NCI-H2029 treated with DMSO at 0.1 percent for 48 hours (cell line): ENCODE measurements around the gene SPATS2.

Source experiments
- DNase-seq: peaks from one replicate; lab custom pipeline; 2025; lab: John Stamatoyannopoulos, UW

Gene SPATS2

DNA sequence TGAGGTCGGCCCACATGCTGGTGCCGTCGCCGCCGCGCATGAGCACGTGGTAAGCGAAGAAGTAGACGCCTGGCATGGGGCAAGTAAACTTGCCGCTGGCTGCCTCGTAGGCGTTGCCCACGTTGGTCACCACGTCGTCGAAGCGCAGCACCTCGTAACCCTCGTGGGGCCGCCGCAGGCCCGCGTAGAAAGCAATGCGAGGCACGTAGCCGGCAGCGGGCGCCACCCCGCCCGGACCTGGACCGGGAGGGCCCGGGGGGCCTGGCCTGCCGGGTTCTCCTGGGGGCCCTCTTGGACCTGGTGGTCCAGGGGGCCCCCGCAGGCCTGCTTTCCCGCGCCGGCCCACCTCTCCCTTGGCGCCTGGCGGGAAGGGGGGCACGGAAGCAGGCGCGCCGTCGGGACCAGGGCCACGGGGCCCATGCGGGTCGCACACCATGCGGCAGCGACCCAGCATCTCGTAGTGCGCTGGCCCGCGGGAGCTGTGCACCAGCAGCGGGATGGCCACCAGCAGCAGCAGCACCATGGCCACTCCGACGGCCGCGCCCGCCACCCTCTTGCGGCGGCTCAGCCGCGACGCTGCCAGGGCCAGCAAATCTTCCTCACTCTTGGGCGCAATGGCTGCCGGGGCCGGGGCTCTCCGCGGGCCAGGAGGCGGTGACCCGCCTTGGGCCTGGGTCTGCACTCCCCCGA, 31.2 kb upstream of the SPATS2 start:
- DNase-seq: no peak

DNA sequence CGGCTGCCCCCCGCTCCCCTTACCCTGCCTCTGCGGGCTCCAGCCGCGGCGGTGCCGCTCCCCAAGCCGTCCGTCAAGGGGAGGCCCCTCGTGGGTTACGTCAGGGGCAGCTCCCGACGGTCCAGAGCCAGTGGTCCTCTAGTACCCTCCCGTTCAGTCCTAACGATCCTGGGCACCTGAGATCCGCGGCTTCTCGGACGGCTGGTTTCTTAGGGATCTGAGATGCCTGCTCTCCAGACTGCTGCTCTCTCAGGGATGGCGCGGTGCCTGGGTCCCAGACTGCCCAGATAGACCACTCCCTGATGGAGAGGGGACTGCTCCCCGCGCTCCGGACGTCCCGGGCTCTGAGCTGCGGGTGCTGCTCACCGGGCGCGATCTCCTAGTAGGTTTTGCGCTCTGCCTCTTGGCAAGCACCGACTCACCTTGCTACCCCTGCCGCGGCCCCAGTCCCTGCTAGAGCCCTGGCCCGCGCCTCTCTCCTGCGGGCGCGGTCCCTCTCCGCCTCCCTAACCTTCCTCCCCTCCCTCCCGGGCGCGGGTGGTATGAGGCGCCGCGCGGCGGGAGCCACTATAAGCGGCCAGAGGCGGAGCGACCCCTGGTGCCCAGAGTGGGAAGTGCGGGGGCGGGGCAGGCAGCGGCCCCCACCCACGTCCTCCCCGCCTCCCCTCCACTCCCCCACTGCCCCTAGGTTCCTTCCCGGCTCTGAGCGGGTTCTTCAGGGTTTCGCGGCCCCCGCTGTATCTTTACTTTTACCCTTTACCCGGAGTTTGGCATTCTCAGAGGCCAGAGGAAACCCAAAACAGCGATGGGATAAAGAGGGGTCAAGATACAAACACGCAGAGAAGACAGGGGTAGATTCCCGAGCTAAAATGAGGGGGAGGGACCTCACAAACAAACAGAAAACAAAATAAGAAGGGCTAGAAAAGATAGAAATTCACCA, 30.3 kb upstream of the SPATS2 start, which contains the start of gene C1QL4:
C1QL4 (minus strand) TSS at position 544 of the 940 bp plus-strand sequence. CDS start 711 bp downstream, outside the sequence.
- DNase-seq: no peak

DNA sequence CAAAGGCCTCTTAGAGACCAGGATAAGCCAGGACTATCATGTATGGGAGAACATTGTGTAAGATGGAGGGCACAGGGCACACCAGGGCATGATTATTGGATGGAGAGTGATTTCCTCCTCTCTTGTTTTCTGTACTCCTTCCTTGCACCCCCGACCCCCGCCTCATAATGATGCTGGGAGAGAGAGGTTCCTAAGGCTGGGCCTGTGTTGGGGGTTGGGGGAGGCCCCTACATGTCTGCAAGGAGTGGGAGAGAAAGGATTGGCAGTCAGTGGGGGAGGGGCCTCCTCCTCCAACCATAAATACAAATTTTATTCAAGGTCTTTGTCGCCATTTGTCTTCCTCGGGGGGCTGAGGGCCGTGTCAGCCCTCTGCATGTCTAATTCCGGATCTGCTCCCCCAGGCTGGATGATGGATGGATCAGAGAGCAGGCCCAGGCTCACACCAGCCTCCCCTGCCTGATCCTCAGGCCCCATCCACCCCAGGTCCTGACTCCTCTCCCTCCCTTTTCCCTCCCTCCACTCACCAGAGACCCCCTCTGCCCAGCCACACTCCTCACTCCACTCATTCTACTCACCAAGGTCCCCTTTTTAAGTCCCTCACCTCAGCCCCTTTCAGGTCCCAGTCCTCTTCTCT, 28.3 kb upstream of the SPATS2 start:
- no peak for DNase-seq

DNA sequence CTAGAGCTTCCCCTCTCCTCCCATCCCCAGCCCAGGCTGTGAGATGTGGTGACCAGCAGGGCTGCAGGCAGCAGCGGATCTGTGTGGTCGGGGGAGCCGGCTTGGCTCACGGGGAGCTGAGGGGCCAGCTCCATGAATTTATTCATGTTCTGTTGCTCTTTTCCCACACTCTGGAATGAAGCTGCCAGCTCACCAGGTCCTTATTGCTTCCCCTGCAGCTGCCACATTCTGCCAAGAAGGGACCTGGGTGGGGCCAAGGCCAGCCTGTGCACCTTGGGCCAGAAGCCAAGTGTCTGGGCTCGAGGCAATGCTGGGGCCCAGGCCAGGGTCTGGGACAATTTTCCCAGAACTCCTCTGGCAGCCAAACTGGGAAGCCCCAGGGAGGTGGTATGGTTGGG, 27.8 kb upstream of the SPATS2 start:
- DNase-seq: no peak

DNA sequence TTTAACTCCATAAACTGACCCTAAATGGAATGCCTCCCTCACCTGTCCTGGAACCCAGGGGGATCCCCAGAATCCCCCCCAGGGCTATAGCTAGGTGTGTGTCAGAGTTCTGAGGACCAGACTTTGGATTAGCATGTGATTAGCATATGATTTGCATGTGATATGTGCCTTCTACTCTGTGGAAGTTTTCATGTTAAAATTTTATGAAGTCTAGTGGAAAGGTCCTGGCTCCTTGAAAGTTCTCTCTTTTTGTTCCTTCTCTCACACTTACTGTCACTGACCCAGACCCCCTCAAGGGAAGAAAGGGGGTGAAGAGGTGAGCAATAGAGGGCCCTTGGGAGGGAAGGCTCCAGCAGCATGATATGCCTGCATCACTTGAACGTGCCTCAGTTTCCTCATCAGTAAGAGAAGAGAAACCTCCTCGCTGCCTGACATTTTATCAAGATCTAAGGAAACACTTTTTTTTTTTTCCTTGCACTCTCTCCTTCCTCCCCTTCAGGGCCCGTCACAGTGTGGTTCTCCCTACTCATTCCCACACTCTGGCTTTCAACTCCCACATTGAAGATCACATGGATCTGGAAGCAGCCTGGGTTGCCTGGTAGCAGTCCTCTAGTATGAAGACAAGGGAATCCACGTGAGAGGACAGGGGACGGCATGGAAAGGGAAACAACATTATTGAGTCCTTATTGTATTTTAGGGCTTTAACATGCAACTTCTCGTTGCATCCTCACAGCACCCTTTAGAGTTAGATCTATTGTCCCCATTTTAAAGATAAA, 27.0 kb upstream of the SPATS2 start:
- no peak for DNase-seq

DNA sequence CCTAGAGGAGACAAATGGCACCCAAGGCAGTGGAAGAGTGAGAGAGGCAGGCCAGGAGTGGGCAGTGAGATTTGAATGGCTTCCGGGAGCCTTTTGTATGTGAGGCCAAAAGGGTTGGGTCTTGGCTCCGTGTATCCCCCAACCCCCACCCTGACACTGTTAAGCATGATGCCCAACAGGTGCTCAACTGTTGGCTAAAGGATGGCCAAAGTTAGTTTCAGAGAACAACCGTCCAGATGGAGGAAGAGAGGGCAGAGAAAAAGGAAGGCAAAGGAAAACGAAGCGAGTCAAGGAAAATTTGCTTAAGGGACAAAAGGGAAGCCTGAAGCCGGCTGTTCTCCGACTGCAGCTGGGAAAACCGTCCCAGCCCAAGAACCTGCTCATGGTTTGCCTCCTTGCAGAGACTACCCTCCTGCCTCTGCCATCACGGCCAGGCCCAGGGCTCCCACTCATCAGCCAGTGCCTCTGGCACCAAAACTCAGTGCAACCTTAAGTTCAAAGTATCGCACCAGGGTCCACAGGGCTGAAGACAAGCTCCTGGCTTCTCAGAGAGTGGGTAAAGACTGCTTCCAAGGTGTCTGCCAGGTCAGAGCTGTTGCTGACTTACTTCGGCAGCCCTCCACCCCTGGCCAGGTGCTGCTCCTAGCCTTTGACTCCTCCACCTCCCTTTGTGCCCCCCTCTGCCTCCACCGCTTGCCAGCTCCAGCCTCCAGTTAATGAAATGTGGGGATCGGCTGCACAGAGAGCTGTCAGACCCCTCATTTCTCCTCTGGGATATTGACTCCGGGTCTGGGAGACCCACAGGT, 26.1 kb upstream of the SPATS2 start:
- no peak for DNase-seq

DNA sequence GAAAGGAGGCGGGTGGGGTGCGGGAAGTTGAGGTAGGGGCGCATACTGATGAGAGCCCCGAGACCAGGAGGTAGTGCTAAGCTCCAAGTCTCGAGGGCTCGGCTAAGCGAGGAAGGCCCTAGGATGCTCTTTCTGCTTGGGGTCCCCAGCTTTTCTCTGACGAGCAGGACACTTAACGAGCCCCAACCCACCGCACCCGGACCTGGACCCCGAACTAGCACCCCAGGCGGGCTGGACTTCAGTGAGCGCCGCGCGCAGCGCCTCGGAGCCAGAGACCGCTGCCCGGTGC, 25.5 kb upstream of the SPATS2 start:
- no peak for DNase-seq

DNA sequence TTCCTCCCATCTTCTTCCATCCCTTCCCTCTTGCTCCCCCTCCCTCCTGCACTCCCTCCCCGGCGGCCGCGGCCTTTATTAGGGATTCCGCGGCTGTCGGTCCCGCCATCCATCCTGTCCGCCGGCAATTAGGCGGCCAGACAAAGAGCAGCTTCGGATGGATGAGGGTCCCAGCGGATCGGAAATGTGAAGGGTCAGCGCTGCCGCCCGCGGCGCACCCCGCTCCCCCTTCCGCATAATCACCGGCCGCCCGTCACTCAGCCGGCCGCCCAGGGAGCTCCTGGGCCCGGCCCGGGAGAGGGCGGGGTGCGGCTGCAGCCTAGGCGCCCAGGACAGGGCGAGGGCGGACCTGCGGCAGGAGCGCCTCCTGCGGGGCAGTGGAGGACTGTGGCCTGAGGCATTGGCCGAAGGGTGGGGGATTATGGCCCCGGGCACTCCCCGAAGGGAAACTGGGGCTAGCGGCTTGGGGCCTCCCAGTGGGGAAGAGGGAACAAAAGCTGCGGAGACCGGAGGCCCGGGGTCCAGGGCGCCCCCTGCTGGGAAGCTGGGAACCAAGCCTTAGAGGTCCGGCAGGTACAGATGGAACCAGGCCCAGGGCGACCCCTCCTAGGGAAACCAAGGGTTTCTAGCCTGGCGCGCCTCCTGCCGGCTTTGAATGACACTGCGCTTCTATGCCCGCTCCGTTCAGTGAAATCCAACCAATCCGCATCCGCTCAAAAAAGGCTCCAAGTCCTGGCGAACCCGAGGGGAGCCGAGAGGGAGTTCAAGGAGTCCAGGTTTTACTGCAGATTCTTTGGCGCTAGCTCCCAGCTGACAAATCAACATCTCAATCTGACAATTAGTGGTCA, 25.0 kb upstream of the SPATS2 start:
- peak; percentile 67 for DNase-seq

DNA sequence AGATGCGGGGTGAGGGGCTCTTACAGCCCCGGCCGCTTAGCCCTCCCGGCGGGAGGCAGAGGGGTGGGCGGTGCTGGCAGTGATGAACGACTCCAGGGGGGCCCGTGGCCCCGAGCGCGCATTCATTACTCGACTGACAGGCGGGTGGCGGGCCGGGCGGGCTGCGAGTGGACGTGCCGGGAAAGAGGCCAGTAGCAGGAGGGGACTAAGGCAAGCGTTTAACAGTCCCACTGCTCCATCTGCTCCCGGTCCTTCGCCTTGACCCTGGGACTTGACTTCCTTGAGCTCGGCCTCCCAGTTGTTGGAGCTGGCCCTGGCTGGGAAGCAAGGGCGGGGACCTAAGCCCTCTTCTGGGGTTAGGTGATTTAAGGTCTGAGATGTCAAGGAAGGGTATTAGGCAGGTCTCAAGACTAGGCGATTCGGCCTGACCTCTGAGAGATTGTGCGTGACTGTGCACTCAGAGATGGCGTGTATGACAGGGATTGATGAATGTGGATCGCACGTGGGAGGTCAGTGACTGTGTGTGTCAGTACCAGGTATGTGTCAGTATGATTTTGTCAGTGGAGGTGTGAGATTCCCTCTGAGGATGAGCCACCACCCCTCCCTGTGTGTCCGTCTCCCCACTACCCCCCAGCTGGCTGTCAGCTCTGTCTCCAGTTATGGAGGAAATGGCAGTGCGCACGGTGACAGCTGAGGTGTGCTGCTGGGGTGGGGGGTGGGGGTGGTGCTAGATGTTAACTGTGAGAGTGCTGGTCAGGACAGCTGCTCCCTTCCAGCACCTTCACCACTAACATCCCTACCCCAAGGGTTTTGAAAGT, 24.1 kb upstream of the SPATS2 start:
- no peak for DNase-seq

DNA sequence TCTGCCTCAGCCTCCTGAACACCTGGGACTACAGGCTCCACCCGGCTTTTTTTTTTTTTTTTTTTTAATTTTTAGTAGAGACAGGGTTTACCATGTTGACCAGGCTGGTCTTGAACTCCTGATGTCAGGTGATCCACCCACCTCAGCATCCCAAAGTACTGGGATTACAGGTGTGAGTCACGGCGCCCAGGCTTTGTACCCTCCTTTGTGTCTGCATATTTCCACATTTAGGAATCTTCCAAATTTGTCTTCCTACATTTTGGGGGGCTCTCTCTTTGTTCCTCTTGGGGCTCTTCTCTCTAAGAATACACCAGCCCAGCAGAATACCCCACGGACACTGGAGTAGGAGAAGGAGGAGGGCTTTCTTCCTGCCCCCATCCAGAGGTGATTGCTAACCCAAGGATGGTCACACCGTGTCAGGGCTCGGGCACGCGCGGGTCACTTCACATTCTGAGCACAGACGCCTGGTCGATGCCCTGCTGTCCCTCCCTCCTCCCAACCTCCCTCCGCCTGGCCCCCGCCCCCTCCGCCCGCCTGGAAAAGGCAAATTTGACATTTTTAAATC, 22.7 kb upstream of the SPATS2 start:
- no peak for DNase-seq

DNA sequence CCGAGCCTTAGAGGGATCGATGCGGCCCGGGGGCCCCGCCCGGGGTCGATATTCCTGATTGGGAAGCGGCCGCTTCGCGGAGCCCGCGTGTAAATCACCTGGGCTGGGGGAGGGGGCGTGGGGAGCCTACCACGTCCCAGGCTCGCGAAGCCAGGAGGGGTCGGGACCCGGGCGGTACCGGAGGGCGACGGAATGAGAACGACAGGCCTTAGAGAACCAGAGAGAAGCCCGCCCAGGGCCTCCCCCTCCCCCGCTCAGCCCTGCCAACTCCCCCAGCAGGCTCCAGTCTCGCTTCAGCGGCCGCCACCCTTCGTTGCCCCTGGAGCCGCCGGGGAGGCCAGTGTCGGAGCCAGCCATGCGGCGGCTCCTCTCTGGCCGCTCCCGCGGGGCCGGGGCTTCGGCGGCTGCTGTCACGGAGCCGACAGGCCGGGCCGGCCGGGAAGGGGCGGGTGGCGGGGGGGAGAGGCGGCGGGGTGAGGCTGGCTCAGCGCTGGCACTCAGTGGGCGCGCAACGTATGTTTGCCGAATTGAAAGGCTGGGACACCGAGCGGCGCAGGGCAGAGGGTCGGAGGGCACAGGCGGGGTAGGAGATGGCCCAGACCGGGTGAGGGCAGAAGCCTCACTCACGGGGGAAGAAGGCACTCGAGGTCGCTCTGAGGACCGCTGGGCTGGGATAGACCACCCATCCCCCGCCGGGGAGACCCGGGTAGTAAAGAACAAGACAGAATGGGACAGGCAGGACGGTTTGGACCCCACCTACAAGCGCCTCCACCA, 22.0 kb upstream of the SPATS2 start:
- no peak for DNase-seq

DNA sequence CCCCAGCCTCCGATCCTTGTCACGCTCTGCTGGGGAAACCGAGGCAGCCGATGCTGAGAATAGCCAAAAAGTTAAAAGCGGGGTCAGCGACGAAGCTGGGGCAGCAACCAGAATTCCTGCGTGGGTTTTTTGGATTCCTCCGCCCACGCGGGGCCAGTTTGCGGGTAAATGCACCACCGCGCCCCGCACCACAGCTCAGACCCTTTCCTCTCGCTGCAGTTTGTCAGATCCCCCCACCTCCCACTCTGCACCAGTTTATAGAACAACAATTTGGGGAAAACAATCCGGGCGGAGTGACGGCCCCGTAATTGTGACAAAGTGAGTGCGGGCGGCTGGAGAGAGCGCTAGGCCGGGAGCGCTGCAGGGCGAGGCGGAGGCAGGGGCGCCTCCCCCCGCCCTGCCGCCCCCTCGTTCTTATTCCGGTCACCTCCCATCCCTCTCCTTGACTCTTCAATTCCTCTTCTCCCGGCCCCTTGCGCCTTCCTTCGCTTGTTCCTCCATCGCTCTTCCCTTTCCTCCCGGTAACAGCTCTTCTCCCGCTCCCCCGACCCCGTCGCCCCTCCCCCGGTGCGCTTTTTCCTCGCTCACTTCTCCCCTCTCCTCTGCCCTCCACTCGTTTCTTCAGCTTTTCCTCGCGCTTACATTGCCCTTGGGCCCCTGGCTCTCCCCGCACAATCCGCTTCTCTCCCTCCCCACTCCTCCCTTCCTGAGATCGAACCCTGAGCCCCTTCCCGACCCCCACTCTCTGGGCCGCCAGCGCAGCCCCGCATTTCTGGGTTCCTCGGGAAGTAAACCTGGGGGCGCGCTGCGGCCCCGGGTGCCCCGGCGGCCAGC, 21.2 kb upstream of the SPATS2 start:
- DNase-seq: no peak

DNA sequence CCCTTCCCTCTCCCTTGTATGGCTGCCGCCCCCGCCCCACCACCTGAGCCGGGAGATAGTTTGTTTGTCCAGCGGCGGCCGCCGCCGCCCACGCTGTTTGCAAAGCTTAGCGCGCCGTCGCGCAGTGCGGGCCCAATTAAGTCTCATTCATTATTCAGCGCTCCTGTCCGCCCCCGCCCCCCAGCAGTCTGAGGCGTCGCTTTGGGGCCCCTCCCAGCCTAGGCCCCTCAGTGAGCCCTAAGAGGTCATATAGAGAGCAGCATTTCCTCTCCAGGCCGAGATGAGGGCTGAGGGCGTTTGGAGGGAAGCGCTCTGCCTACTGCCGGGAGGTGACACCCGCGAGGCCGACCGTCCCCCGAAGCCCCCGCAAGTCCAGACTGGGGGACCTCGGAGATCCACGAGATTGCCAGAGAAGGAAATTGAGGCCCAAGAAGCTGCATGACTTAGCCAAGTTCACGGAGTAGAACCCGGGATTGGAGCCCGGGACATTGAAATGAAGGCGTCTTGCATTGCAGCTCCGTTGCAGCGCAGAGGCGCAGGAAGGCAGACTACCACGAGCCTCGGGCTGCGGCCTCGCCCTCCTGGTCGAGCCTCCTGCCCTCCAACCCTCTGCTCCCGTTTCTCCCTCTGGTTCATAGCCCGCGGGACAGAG, 20.5 kb upstream of the SPATS2 start, which contains the start of gene DNAJC22:
DNAJC22 (plus strand) TSS at position 230 of the 652 bp plus-strand sequence. CDS start 1,985 bp downstream, outside the sequence.
- no peak for DNase-seq

DNA sequence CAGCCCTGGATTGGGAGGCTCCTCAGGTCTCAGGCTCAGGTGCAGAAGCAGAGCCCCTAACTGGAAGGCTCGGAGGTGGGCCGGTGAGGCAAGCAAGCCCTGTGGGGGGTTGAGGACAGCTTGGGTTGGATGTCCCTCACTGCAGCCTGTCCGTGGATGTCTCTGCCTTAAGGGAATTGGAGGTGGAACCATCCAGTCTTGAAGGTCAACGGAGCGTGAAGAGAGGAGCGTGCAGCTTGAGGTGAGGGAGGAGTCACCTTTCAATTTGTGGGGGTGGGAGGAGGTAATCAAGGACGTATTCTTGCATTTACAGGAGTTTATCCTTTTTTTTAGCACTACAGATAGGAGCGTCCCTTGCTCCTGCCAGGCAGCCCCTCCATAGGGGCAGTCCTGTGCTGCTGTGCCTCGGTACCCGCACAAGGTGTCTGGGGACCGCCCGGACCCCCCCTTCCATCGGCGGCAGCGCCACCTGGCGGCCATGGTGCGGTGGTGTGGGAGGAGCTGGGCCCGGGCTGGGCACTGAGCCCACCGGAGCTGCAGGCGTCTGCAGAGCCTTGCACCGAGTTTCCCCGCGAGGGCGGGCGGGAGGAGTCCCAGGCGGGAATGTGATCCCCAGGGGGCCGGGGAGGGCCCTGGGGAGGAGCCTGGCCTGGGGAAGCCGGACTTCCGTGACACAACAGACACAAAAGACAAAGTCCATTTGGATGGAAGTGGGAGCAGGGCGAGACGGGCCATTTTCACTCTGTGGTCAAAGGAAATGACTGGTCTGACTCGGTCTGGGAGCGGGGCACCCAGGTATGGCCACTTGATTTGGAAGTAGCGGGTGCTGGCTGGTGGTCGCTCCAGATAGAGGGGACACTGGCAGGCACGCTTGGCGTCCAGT, 19.7 kb upstream of the SPATS2 start:
- peak; percentile 58 for DNase-seq

DNA sequence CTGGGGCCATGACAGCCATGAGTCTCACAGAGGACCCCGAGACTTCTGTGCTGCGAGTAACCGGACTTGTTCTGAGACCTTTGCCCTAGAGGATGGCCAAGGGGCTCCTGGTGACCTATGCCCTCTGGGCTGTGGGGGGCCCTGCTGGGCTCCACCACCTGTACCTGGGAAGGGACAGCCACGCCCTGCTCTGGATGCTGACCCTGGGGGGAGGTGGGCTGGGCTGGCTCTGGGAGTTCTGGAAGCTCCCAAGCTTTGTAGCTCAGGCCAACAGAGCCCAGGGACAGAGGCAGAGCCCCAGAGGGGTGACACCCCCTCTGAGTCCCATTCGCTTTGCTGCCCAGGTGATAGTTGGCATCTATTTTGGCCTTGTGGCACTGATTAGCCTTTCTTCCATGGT, 18.5 kb upstream of the SPATS2 start:
- no peak for DNase-seq

DNA sequence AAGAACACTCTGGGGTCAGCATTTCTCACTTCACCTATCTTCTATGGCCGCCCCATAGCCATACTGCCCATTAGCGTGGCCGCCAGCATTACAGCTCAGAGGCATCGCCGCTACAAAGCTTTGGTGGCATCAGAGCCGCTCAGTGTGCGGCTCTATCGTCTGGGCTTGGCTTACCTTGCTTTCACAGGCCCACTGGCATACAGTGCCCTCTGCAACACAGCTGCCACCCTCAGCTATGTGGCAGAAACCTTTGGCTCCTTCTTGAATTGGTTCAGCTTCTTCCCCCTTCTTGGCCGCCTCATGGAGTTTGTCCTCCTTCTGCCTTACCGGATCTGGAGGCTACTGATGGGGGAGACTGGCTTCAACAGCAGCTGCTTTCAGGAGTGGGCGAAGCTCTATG, 18.0 kb upstream of the SPATS2 start:
- no peak for DNase-seq
